H1 (cell line): ENCODE data around the gene PDZD2. TPM values are rescaled to one million over a fixed set of nuclear protein-coding genes. Genes with fewer than 3 reads are reported as not detected.

ENCODE experiments used
- CTCF ChIA-PET: fragments of 300-600 bp; sonication (Branson Sonifier 250); formaldehyde crosslinking; loops from one replicate; lab custom pipeline; 2021; ENCODE audit not compliant: partially characterized antibody; lab: Charles Lee
- POLR2A ChIA-PET: fragments of 300-600 bp; sonication (Branson Sonifier 250); formaldehyde crosslinking; loops from one replicate; lab custom pipeline; 2021; ENCODE audit warnings: inconsistent platforms; ENCODE audit not compliant: partially characterized antibody; lab: Charles Lee
- DNase-seq, 2 experiments: peaks; one replicate each; pipeline versions ENCODE4 v3.0.0 to v3.0.0-alpha.2; 2010 to 2022; ENCODE audit warnings: low spot score in 2 of 2, low read depth in 1 of 2, mixed read lengths in 1 of 2
- FAIRE-seq: peaks from 2 replicates; lab custom pipeline; 2011; peaks lifted over from hg19 to GRCh38; lab: Jason Lieb, UNC
- H2AFZ ChIP-seq: 2 replicates; pipeline ENCODE4 v1.8.1; 2012; ENCODE audit warnings: low read length, inconsistent platforms
- H2AK5ac ChIP-seq: 2 replicates; pipeline ENCODE4 v1.6.1; 2013; ENCODE audit warnings: low read depth, low read length
- H2BK120ac ChIP-seq: replicated peaks from 2 replicates; pipeline ENCODE3; 2013; ENCODE audit warnings: low read depth, low read length, inconsistent platforms
- H2BK12ac ChIP-seq: 2 replicates; pipeline ENCODE4 v1.6.1; 2013; ENCODE audit warnings: low read depth, low read length
- H2BK15ac ChIP-seq: 2 replicates; pipeline ENCODE4 v1.6.1; 2013; ENCODE audit warnings: low read length
- H2BK20ac ChIP-seq: 2 replicates; pipeline ENCODE4 v1.6.1; 2013; ENCODE audit warnings: low read length
- H2BK5ac ChIP-seq: 2 replicates; pipeline ENCODE4 v1.6.1; 2013; ENCODE audit warnings: low read depth, low read length
- H3K14ac ChIP-seq: 2 replicates; pipeline ENCODE4 v1.6.1; 2013; ENCODE audit warnings: inconsistent platforms; ENCODE audit not compliant: insufficient read length
- H3K18ac ChIP-seq: 2 replicates; pipeline ENCODE4 v1.6.1; 2013; ENCODE audit warnings: low read length; ENCODE audit errors: extremely low read depth
- H3K23ac ChIP-seq: 2 replicates; pipeline ENCODE4 v1.6.1; 2013; ENCODE audit warnings: inconsistent platforms; ENCODE audit not compliant: insufficient read length
- H3K23me2 ChIP-seq: 2 replicates; pipeline ENCODE4 v1.6.1; 2013; ENCODE audit warnings: low read depth, low read length
- H3K27ac ChIP-seq: 2 replicates; pipeline ENCODE4 v1.6.1; 2011; ENCODE audit warnings: low read depth, low read length, inconsistent platforms
- H3K27me3 ChIP-seq, 4 experiments: replicated peaks in 1 of 4; 1 replicate in 1 of 4; 2 replicates in 3 of 4; pipeline versions ENCODE4 v1.6.1 to v1.8.1; 2011 to 2013; ENCODE audit warnings: low read length in 3 of 4, mild to moderate bottlenecking in 3 of 4, inconsistent platforms in 2 of 4, mixed read lengths in 2 of 4, moderate library complexity in 1 of 4; ENCODE audit not compliant: control insufficient read depth in 3 of 4, insufficient read depth in 3 of 4; ENCODE audit errors: extremely low read depth in 1 of 4
- H3K36me3 ChIP-seq, 4 experiments: 2 replicates each; pipeline versions ENCODE4 v1.6.1 to v1.8.1; 2011 to 2013; ENCODE audit warnings: mild to moderate bottlenecking in 4 of 4, low read length in 3 of 4, moderate library complexity in 2 of 4, control low read depth in 1 of 4, inconsistent platforms in 1 of 4; ENCODE audit not compliant: insufficient read depth in 4 of 4, control insufficient read depth in 2 of 4
- H3K4ac ChIP-seq: replicated peaks from 2 replicates; pipeline ENCODE3; 2013; ENCODE audit warnings: low read length, low read depth, mixed read lengths, inconsistent platforms; ENCODE audit not compliant: insufficient read length
- H3K4me1 ChIP-seq, 4 experiments: replicated peaks in 1 of 4; 1 replicate in 1 of 4; 2 replicates in 3 of 4; pipeline versions ENCODE4 v1.6.1 to v1.8.1; 2011 to 2013; ENCODE audit warnings: low read length in 3 of 4, inconsistent platforms in 2 of 4, mixed read lengths in 1 of 4; ENCODE audit not compliant: insufficient read depth in 4 of 4, control insufficient read depth in 3 of 4
- H3K4me2 ChIP-seq, 2 experiments: 2 replicates each; pipeline versions ENCODE4 v1.6.1 to v1.8.1; 2011 to 2013; ENCODE audit warnings: low read depth in 2 of 2, low read length in 2 of 2, control low read depth in 1 of 2, inconsistent platforms in 1 of 2, mild to moderate bottlenecking in 1 of 2; ENCODE audit not compliant: insufficient read depth in 1 of 2
- H3K4me3 ChIP-seq, 4 experiments: fragments of 200-600, 300-600 bp in 1 of 4; sonication (generic), shearing (Covaris generic), sonication (Bioruptor Twin) in 1 of 4; 2 replicates each; pipeline versions ENCODE4 v1.5.1 to v1.8.1; 2011 to 2016; ENCODE audit warnings: low read length in 4 of 4, low read depth in 3 of 4, control low read depth in 2 of 4, inconsistent platforms in 2 of 4, mild to moderate bottlenecking in 2 of 4, mixed read lengths in 1 of 4, moderate library complexity in 1 of 4; ENCODE audit not compliant: insufficient read depth in 2 of 4; ENCODE audit errors: extremely low read depth in 1 of 4
- H3K56ac ChIP-seq: replicated peaks from 2 replicates; pipeline ENCODE3; 2013; ENCODE audit warnings: low read depth, mild to moderate bottlenecking, mixed read lengths, low read length, inconsistent platforms; ENCODE audit not compliant: insufficient read length
- H3K79me1 ChIP-seq: 2 replicates; pipeline ENCODE4 v1.6.1; 2013; ENCODE audit warnings: low read depth, low read length, control low read depth
- H3K79me2 ChIP-seq, 2 experiments: 2 replicates each; pipeline versions ENCODE4 v1.6.1 to v1.8.1; 2012 to 2013; ENCODE audit warnings: low read length in 2 of 2, mild to moderate bottlenecking in 2 of 2, inconsistent platforms in 1 of 2; ENCODE audit not compliant: insufficient read depth in 2 of 2, control insufficient read depth in 1 of 2
- H3K9ac ChIP-seq, 4 experiments: replicated peaks in 1 of 4; 1 replicate in 1 of 4; 2 replicates in 3 of 4; pipeline versions ENCODE4 v1.6.1 to v1.8.1; 2011 to 2013; ENCODE audit warnings: low read depth in 3 of 4, low read length in 3 of 4, control low read depth in 2 of 4, mild to moderate bottlenecking in 2 of 4, moderate library complexity in 2 of 4, inconsistent platforms in 1 of 4; ENCODE audit errors: extremely low read depth in 1 of 4
- H3K9me3 ChIP-seq, 2 experiments: 2 replicates each; pipeline versions ENCODE4 v1.6.1 to v1.8.1; 2012 to 2013; ENCODE audit warnings: mild to moderate bottlenecking in 2 of 2, moderate library complexity in 2 of 2, control low read depth in 1 of 2, inconsistent platforms in 1 of 2, low read depth in 1 of 2, low read length in 1 of 2, mixed read lengths in 1 of 2; ENCODE audit not compliant: insufficient read depth in 2 of 2
- H4K20me1 ChIP-seq, 2 experiments: replicated peaks in 1 of 2; 2 replicates each; pipeline versions ENCODE3 to v1.8.1; 2011 to 2013; ENCODE audit warnings: inconsistent platforms in 2 of 2, low read length in 2 of 2, mild to moderate bottlenecking in 1 of 2; ENCODE audit not compliant: insufficient read depth in 2 of 2, control insufficient read depth in 1 of 2
- H4K5ac ChIP-seq: 2 replicates; pipeline ENCODE4 v1.6.1; 2013; ENCODE audit warnings: low read length, low read depth, mixed read lengths, inconsistent platforms; ENCODE audit not compliant: insufficient read length
- H4K8ac ChIP-seq: 2 replicates; pipeline ENCODE4 v1.8.0; 2013; ENCODE audit warnings: mild to moderate bottlenecking, moderate library complexity, low read length, inconsistent platforms; ENCODE audit not compliant: insufficient read depth; ENCODE audit errors: extremely low read depth
- H4K91ac ChIP-seq: replicated peaks from 2 replicates; pipeline ENCODE3; 2013; ENCODE audit warnings: low read length, mixed read lengths, inconsistent platforms; ENCODE audit not compliant: insufficient read length
- NANOG ChIP-seq: IDR thresholded peaks from 2 replicates; pipeline ENCODE4 v1.6.1; 2011; ENCODE audit warnings: low read length, low read depth, mild to moderate bottlenecking, inconsistent platforms; ENCODE audit not compliant: insufficient read depth, poor library complexity, severe bottlenecking
- POLR2A ChIP-seq, 2 experiments: IDR thresholded peaks; 1 replicate in 1 of 2; 2 replicates in 1 of 2; pipeline ENCODE4 v1.6.1; 2011; ENCODE audit warnings: low read depth in 2 of 2, low read length in 2 of 2, mild to moderate bottlenecking in 2 of 2; ENCODE audit errors: control extremely low read depth in 1 of 2
- TAF7 ChIP-seq: optimal IDR thresholded peaks from 2 replicates; pipeline ENCODE3; 2011; ENCODE audit warnings: low read depth, mild to moderate bottlenecking, inconsistent platforms, low read length, moderate library complexity, borderline replicate concordance
- TEAD4 ChIP-seq: IDR thresholded peaks from 2 replicates; pipeline ENCODE4 v1.6.1; 2012; ENCODE audit warnings: low read depth, low read length, inconsistent platforms, mixed read lengths
- WGBS, 2 experiments: shearing (Covaris generic) in 1 of 2; methylation state at CpG; one replicate each; pipeline versions ENCODE4 v1.1.6 to v1.1.7; 2013 to 2015; ENCODE audit warnings: low lambda C conversion rate in 2 of 2, mixed read lengths in 2 of 2, inconsistent platforms in 1 of 2, low coverage in 1 of 2, missing lambda C conversion rate in 1 of 2; ENCODE audit not compliant: insufficient replicate concordance in 2 of 2, insufficient coverage in 1 of 2, insufficient read length in 1 of 2; ENCODE audit errors: extremely low coverage in 1 of 2, missing lambda C conversion rate in 1 of 2; 5-methylcytosine and 5-hydroxymethylcytosine counted together
- polyA plus RNA-seq, 7 experiments: library from polyadenylated mRNA; depleted of rRNA in 3 of 7; stranded (reverse) in 5 of 7; unstranded in 2 of 7; fragments of >200 nt in 5 of 7; fragments of 200-250 nt in 2 of 7; gene quantifications; 1 replicate in 5 of 7; 2 replicates in 1 of 7; 4 replicates in 1 of 7; pipeline versions ENCODE4 v1.2.1 to v1.2.3, GENCODE V29; 2011 to 2013; ENCODE audit warnings: missing spikeins in 2 of 7, mixed read lengths in 2 of 7
- total RNA-seq: library from RNA; stranded (reverse); fragmentation: NEBNext Ultra II Directional; extraction: Animal tissue kit (Norgen Biotek cat#: 25700); gene quantifications from 2 replicates; pipeline ENCODE4 v1.2.1, GENCODE V29; 2021

Gene PDZD2
- total and polyA plus RNA-seq, 2 of the 8 experiments (the other 6 are each of a cell fraction or from before 2014, with no cell fraction given): 1.2 to 6.8 TPM

DNA sequence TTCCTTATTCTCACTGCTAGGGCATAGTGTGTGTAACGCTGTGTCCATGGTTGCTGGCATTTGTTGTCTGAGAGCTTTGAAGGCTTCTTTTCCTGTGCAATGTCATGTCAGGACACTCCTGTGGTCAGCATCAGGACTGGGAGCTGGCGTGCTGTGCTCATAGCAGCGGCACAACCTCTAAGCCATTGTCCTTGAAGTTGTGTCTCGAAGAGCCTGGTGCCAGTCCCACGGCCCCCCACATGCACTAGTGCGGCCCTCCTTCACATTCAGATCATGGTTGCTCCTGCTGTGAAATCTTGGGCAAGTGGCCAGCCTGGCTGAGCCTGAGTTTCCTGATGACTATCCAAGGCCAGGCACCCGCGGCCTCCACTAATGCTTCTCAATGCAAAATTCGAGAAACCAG lies 32.4 kb downstream of the PDZD2 start:
- H2AFZ ChIP-seq: no peak overlapping the region
- H3K56ac ChIP-seq: no peak overlapping the region
- no peaks in the 10 kb centered on the region for H3K36me3 ChIP-seq
- H3K4ac ChIP-seq: no peak overlapping the region
- no peak overlapping the region for H3K4me2 ChIP-seq
- no peak overlapping the region for H3K14ac ChIP-seq
- H4K8ac ChIP-seq: no peak overlapping the region
- 0 out of 2 replicates have a peak overlapping the region, but pooled peaks have one; percentile 12 for H2BK5ac ChIP-seq
- TF ChIP-seq NANOG (no peak), TAF7 (peak; percentile 49), POLR2A (IDR thresholded peaks at IDR 0.05; ENCODE audit: control extremely low read depth in 1 of 2, low read depth in 2 of 2, low read length in 2 of 2) (peak in 1 of 2 experiments; percentile 53; a peak in 1 of 3 replicates), TEAD4 (no peak)
- H2AK5ac ChIP-seq: no peak overlapping the region; the same call in 1 of the 2 replicates
- no peaks in the 10 kb centered on the region for H3K27me3 ChIP-seq
- FAIRE-seq (no peak), DNase-seq (no peak)
- no peak overlapping the region for H2BK20ac ChIP-seq
- H2BK12ac ChIP-seq: peak overlapping the region; percentile 88; the same call in 1 of the 2 replicates
- no peak overlapping the region for H2BK15ac ChIP-seq
- no peaks in the 10 kb centered on the region for H4K20me1 ChIP-seq
- 0 out of 2 replicates have a peak, but pooled peaks cover 5% of the 10 kb centered on the region for H3K23me2 ChIP-seq
- no peak overlapping the region for H3K4me3 ChIP-seq
- ChIA-PET CTCF (interaction anchor here (0.8 to 3.5 kb wide), 4 partner anchors 9 to 153 kb away, joined by 3 to 10 read pairs (median 4); no protein-coding TSS in a partner anchor), POLR2A (no interaction called here)
- H4K5ac ChIP-seq: no peak overlapping the region
- no peak overlapping the region for H3K9ac ChIP-seq
- H4K91ac ChIP-seq: peak overlapping the region; percentile 32
- no peak overlapping the region for H3K27ac ChIP-seq
- no peak overlapping the region for H3K23ac ChIP-seq
- no peaks in the 10 kb centered on the region for H3K79me2 ChIP-seq
- 84% methylated on average over 9 of the region's 9 CpGs; no CpG with 5 or more reads in 1 of the 2 experiments for WGBS, 2 experiments
- H2BK120ac ChIP-seq: no peak overlapping the region
- H3K18ac ChIP-seq: peak overlapping the region; percentile 16; the same call in 1 of the 2 replicates
- H3K79me1 ChIP-seq: no peaks in the 10 kb centered on the region; the same call in 1 of the 2 replicates
- peaks cover 2 to 8% (median 3%) of the 10 kb centered on the region in 4 experiments; a peak in 6 of 7 replicates for H3K4me1 ChIP-seq
- H3K9me3 ChIP-seq: no peaks in the 10 kb centered on the region
